Calu3 (cell line): ENCODE measurements around the gene RASGRF1. TPM values are rescaled to one million over a fixed set of nuclear protein-coding genes. Genes with fewer than 3 reads are reported as not detected.
A peak's percentile ranks its signal among the peaks of the same experiment; 100 is the strongest.

Experiments used
- BruUV-seq: library from RNA; stranded (reverse); fragments of 400-500 nt; replicated peaks from 2 replicates; lab custom pipeline; 2021; lab: Mats Ljungman, UMichigan
- CTCF ChIA-PET: fragments of 300-600 bp; sonication (Branson Sonifier 250); formaldehyde crosslinking; loops from one replicate; lab custom pipeline; 2022; ENCODE audit warnings: antibody characterized with exemption; lab: Charles Lee
- DNase-seq: peaks from one replicate; pipeline ENCODE4 v3.0.0; 2022
- H3K27ac Mint-ChIP-seq: one replicate; pipeline ENCODE4 v1.8.0; 2022; ENCODE audit warnings: mixed read lengths; ENCODE audit not compliant: unreplicated experiment
- H3K27me3 Mint-ChIP-seq: one replicate; pipeline ENCODE4 v1.8.0; 2022; ENCODE audit warnings: mixed read lengths; ENCODE audit not compliant: unreplicated experiment
- H3K36me3 Mint-ChIP-seq: one replicate; pipeline ENCODE4 v1.8.0; 2022; ENCODE audit warnings: mild to moderate bottlenecking, moderate library complexity, mixed read lengths; ENCODE audit not compliant: insufficient read depth, unreplicated experiment
- H3K4me1 Mint-ChIP-seq: one replicate; pipeline ENCODE4 v1.8.0; 2022; ENCODE audit warnings: mild to moderate bottlenecking, low read depth, mixed read lengths; ENCODE audit not compliant: unreplicated experiment
- H3K4me3 Mint-ChIP-seq: one replicate; pipeline ENCODE4 v1.8.0; 2022; ENCODE audit warnings: mild to moderate bottlenecking, low read depth, moderate library complexity, mixed read lengths; ENCODE audit not compliant: unreplicated experiment
- H3K9me3 Mint-ChIP-seq: one replicate; pipeline ENCODE4 v1.8.0; 2022; ENCODE audit warnings: low read depth, mixed read lengths; ENCODE audit not compliant: unreplicated experiment
- CTCF ChIP-seq: fragments of 200-600 bp; IDR thresholded peaks from one replicate; pipeline ENCODE4 v1.8.0; 2022; ENCODE audit warnings: antibody characterized with exemption; ENCODE audit not compliant: unreplicated experiment
- intact Hi-C: fragments of 100-400 bp; cut with micrococcal nuclease; formaldehyde crosslinking; loops from one replicate; pipeline ENCODE4 v1.10.0; 2022; ENCODE audit not compliant: unreplicated experiment
- total RNA-seq: library from RNA; stranded (reverse); gene quantifications from 2 replicates; pipeline ENCODE4 v1.2.3, GENCODE V29; 2022

Gene RASGRF1
- total RNA-seq, 1 experiment from 2014 or later = 2.2 TPM

- H3K36me3 Mint-ChIP-seq = peaks cover 9% of the 10 kb centered on the region
- TF ChIP-seq CTCF = no peak
- peaks cover 36% of the 10 kb centered on the region for H3K4me1 Mint-ChIP-seq
- peak overlapping the region; percentile 28 for H3K27ac Mint-ChIP-seq
- no peak overlapping the region for H3K4me3 Mint-ChIP-seq
- BruUV-seq = no TSS peak
- no peaks in the 10 kb centered on the region for H3K27me3 Mint-ChIP-seq
- intact Hi-C loops = no loop called here
- CTCF ChIA-PET = interaction anchor here (1.1 kb wide), 1 partner anchor 27 kb away, joined by 3 read pairs; no protein-coding TSS in a partner anchor
- H3K9me3 Mint-ChIP-seq = no peaks in the 10 kb centered on the region
- no peak for DNase-seq
Measured at GRCh38 chr15:79006071-79006470, 84.5 kb downstream of the RASGRF1 start.

- intact Hi-C loops = no loop called here
- Mint-ChIP-seq H3K4me1 (peaks cover 36% of the 10 kb centered on the region), H3K9me3 (no peaks in the 10 kb centered on the region), H3K27ac (peak overlapping the region; percentile 28), H3K4me3 (peak overlapping the region; percentile 4), H3K27me3 (no peaks in the 10 kb centered on the region), H3K36me3 (peaks cover 9% of the 10 kb centered on the region)
- BruUV-seq = no TSS peak
- no peak for TF ChIP-seq CTCF
- CTCF ChIA-PET = interaction anchor here (0.7 to 1.5 kb wide), 5 partner anchors 9 to 180 kb away, joined by 3 to 9 read pairs (median 3); no protein-coding TSS in a partner anchor
- DNase-seq = peak; percentile 63
Measured at GRCh38 chr15:79004336-79004735, 86.2 kb downstream of the RASGRF1 start.

GRCh38 chr15:79003896-79004295 lies 86.7 kb downstream of the RASGRF1 start:
- peaks cover 9% of the 10 kb centered on the region for H3K36me3 Mint-ChIP-seq
- CTCF ChIA-PET = interaction anchor here (0.6 to 1.5 kb wide), 5 partner anchors 9 to 317 kb away, joined by 3 to 9 read pairs (median 3); no protein-coding TSS in a partner anchor
- TSS peak; percentile 51 for BruUV-seq

GRCh38 chr15:79003301-79003700 lies 87.3 kb downstream of the RASGRF1 start:
- H3K27me3 Mint-ChIP-seq = no peaks in the 10 kb centered on the region
- no peaks in the 10 kb centered on the region for H3K9me3 Mint-ChIP-seq
- intact Hi-C loops = no loop called here
- CTCF ChIA-PET = interaction anchor here (0.5 to 1.5 kb wide), 4 partner anchors 10 to 387 kb away, joined by 3 to 9 read pairs (median 4); no protein-coding TSS in a partner anchor
- TF ChIP-seq CTCF = no peak
- BruUV-seq = no TSS peak
- peak overlapping the region; percentile 4 for H3K4me3 Mint-ChIP-seq
- peaks cover 9% of the 10 kb centered on the region for H3K36me3 Mint-ChIP-seq
- H3K27ac Mint-ChIP-seq = peak overlapping the region; percentile 28
- H3K4me1 Mint-ChIP-seq = peaks cover 36% of the 10 kb centered on the region
- DNase-seq = no peak

More at GRCh38 chr15:79003896-79004295, 86.7 kb downstream of the RASGRF1 start:
- intact Hi-C loops = no loop called here
- H3K4me1 Mint-ChIP-seq = peaks cover 36% of the 10 kb centered on the region
- H3K27ac Mint-ChIP-seq = peak overlapping the region; percentile 28
- H3K27me3 Mint-ChIP-seq = no peaks in the 10 kb centered on the region
- peak overlapping the region; percentile 4 for H3K4me3 Mint-ChIP-seq
- TF ChIP-seq CTCF = no peak
- H3K9me3 Mint-ChIP-seq = no peaks in the 10 kb centered on the region
- DNase-seq = no peak
